NCI-H146 treated with DMSO at 0.1 percent for 48 hours (cell line): ENCODE data around the gene SRRM3.
"Not testable (repeated sequence)": the region's sequence is repeated elsewhere in the genome, so short reads cannot be mapped to it uniquely, and the experiment has no call there.

Experiments
- DNase-seq: peaks from one replicate; lab custom pipeline; 2025; ENCODE audit not compliant: unreplicated experiment; lab: John Stamatoyannopoulos, UW

The SRRM3 gene

DNA sequence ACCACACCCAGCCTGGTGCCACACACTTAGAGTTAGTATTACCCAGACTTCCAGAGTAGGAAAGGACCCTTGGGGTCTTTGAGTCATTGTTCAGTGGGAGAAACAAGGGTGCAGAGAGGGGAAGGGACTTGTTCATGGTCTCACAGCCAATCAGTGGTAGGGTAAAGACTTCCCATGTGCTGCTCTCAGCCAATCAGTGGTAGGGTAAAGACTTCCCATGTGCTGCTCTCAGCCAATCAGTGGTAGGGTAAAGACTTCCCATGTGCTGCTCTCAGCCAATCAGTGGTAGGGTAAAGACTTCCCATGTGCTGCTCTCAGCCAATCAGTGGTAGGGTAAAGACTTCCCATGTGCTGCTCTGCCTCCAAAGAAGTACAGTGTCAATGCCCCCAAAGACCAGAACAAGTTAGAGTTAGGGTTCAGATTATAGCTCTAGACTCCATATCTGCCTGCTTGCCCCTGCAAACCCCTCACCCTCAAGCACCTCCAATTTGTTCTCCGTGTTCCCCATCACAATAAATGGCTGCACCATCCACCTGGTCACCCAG lies 25.3 kb downstream of the SRRM3 start:
- DNase-seq, result not testable (repeated sequence)

DNA sequence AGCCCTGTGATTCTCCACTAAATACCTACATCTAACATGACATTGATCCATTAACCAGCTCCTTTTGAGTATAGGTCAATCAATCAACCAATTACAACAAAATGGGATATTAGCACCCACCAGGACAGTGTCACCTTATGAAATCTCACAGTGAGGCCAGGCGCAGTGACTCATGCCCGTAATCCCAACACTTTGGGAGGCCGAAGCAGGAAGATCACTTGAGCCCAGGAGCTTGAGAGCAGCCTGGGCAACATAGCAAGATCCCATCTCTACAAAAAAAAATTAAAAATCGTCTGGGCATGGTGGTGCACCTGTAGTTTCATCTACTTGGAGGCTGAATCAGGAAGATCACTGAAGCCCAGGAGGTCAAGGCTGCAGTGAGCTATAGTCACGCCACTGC lies 28.5 kb downstream of the SRRM3 start:
- DNase-seq, result no peak

DNA sequence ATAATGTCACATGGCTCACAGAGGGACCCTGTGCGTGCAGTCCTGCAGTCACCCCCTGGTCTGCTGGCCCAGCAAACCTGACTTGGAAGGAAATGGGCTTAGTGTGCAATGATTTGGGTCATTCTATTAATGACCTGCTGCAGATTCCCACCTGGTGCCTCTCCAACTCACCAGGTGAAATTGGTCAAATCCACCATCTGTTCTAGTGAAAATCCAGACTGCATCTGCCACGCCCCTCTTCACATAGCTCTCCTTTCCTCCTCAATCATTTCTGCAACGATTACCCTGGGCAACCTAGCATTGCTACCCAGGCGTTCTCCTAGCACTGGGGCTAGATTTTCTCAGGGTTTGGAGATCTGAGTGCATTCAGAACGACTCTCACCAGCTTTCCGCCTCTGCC lies 29.4 kb downstream of the SRRM3 start:
- no peak for DNase-seq

DNA sequence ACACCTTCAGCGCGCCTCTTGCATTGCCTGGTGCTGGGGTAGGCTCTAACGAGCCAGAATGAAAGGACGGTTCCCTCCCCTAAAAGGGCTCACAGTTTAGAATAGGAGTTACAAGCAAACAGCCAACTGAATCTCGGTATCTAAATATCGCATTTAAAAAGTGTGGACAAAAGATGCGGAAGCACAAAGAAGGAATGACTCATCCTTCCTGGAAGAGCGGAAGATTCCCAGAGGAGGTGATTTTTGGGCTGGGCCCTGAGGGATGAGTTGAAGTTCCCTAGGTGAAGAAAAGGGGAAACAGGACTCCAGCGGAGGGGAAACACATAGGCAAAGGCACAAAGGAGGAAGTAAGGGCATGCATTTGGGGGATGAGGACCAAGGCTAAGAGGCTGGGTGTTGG lies 29.9 kb downstream of the SRRM3 start:
- no peak for DNase-seq

DNA sequence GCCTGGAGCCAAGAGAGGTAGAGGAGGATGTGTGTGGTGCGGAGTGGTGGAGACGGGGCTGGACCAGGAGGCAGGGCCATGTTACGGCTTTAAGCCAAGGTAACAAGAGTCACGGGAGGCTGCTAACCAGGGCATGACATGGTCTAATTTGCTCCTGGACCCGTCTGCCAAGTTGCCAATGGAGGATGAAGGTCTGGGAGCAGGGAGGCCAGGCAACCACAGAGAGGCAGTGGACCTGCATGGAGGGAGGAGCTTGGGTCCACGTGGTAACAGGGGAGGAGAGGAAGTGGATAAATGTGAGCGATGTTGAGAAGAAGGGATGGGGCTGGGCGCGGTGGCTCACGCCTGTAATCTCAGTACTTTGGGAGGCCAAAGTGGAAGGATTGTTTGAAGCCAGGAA lies 31.0 kb downstream of the SRRM3 start:
- DNase-seq, result no peak

DNA sequence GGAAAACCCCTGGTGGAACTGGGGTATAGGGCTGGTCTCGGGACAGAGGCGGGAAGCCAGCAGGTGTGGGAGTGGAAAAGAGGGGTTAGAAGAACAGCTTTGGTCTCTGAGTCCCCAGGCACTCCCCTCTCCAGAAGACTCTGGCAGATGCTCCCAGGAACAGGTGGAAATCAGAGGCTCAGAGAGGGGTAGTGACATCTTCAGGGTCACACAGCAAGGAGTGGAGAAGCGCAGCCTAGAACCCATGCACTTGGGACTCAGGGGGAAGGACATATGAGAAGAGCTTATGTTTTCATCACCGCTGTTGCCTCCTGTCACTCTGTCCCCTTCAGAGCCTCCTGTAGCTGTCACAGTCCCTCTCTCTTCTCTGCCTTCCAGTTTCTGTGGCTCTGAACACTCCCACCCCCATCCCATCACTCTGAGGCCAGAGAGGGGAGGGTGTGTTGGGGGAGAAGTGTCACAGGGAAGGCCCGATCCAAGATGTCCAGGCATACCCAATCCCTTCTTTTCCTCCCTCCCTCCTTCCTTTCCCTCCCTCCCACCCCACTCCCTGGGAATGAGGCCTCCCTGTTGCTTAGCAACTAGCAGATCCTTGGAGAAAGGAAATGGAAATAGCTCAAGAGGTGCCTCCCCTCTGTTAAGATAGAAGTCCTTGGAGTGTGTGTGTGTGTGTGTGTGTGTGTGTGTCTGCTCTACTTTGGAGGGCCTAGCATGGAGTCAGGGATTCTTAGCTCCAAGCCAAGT lies 32.0 kb downstream of the SRRM3 start:
- no peak for DNase-seq

DNA sequence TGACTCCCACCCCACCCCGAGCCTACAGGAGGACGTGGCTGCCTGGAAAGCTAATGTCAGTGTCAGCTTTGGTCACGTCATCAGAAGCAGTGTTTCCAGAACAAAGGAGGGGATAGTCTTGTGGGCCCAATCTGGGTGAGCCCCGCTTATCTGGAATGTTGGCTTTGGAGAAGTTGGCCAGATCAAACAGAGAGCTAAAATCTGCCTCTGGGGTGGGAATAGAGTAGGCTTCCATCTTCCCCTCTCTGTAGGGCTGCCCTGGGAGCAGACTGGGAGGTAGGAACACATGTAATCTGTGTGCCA lies 32.5 kb downstream of the SRRM3 start:
- no peak for DNase-seq

DNA sequence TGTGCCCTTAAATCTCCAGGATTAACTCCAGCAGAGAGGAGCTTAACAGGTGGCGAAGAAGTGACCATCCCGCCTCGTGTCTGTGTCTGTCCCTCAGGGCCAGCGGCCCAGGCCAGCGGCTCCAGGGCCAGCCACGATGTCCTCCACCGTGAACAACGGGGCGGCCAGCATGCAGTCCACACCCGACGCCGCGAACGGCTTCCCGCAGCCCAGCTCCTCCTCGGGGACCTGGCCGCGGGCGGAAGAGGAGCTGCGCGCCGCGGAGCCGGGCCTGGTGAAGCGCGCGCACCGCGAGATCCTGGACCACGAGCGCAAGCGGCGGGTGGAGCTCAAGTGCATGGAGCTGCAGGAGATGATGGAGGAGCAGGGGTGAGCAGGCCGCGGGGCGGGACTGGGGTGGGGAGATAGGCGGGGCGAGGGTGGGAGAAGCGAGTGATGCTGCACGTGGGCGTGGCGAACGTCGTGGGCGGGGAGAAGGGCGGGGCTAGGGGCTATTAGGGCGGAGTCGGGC lies 33.3 kb downstream of the SRRM3 start:
- DNase-seq, result peak; percentile 86

DNA sequence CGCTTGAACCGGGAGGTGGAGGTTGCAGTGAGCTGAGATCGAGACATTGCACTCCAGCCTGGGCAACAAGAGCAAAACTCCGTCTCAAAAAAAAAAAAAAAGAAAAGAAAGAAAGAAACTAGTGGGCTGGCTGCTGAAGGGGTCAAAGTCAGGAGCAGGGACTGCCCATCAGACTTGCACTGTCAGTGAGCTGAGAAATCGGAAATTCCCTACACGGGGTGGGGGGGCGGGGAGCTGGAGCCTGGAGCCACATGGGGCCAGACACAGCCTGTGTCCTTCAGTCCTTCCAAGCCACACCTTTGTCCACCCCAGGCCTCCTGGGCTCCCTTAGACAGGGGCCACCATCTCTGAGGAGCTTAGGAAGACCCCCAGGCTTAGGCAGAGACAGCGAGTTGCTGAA lies 34.5 kb downstream of the SRRM3 start:
- no peak for DNase-seq

DNA sequence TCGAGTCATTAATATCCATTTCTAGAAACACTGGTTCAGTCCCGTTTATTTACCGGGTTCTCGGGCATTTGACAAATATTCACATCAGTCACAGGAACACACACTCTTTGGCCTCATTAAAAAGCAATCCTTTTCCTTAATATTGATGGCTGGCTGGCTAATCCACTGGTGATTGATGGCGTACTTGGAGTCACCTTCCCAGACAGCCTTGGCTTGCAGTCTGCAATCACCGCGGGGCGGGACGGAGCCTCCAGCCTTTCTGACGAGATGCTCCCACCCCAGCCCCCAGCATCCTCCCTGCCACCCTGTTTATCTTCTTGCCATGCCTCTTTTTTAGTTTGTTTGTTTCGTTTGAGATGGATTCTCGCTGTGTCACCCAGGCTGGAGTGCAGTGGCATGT lies 36.6 kb downstream of the SRRM3 start:
- DNase-seq, result no peak

DNA sequence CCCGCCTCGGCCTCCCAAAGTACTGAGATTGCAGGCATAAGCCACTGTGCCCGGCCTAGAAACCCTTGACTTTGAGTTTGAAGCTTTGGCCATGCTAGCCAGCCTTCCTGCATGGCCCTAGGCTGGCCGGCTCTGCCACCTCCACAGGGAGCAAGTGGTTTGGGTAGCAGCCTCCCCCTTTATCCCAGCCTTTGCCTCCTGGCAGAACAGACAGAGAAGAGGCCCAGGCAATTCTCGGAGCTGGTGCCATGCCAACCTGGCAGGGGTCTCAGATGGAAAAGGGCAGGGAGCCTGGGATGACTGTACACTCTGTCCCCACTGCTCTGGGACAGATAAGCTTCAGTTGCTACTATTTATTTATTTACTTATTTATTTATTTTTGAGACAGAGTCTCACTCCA lies 39.4 kb downstream of the SRRM3 start:
- DNase-seq, result no peak

DNA sequence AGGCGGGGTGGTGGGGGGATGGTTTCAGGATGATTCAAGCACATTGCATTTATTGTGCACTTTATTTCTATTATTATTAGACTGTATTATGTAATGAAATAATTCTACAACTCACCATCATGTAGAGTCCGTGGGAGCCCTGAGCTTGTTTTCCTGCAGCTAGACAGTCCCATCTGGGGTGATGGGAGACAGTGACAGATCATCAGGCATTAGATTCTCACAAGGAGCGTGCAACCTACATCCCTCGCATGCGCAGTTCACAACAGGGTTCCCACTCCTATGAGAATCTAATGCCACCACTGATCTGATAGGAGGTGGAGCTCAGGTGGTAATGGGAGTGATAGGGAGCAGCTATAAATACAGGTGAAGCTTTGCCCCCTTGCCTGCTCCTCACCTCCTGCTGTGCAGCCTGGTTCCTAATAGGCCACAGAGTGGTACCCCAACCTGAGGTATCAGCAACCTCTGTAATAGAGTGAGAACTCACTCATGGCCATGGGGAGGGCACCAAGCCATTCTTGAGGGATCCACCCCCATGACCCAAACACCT lies 40.9 kb downstream of the SRRM3 start:
- DNase-seq, result not testable (repeated sequence)

DNA sequence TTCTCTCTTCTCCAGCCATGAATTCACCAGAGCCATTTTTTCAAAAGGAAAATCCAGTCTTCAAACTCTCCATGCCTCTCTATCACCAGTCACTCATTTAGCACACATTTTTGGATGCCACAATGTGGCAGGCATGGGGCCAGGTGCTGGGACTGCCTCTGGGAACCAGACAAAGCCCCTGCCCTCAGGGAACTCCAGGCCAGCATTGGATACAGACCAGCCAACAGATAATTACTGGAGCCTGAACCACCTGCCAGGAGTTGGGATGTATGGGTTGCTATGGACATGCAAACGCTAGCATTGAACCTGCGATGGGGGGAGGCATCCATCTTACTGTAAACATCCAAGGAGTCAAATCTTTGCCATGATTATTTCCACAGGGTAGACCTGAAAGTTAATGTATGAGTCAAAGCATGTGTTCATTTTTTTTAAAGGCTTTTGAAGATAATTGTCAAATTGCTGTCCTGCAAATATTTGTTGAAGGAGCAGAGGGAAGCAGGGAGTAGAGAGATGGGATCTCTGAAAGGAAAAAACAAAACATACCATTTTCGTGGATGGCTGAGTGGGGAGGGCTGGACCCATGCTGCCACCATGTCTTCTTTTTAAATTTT lies 43.2 kb downstream of the SRRM3 start:
- peak; percentile 98 for DNase-seq

DNA sequence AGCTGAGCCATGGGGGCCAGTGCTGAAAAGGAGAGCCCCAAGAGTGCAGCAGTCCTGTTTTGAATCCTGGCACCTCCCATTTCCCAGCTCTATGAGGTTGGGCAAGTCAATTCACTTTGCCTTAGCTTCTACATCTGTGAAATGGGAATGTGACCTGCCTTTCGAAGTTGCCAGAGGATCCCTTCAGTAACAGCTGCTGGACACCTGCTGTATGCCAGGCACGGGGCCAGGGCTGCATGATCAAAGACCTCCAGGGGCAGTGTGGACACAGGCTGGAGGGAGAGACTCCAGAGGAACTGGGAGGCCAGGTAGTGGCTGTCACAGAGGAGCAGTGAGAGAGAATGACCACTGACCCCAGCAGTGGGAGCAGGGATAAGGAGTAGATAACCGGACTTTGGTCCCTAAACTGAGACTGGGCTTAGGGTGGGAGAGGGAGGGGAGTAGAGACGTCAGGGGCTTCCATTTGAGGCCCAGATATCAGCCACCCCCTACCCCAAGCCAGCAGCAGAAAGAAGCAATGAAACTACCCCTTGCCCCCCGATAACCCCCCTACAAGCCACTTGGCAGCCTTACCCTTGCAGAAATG lies 45.2 kb downstream of the SRRM3 start:
- no peak for DNase-seq

DNA sequence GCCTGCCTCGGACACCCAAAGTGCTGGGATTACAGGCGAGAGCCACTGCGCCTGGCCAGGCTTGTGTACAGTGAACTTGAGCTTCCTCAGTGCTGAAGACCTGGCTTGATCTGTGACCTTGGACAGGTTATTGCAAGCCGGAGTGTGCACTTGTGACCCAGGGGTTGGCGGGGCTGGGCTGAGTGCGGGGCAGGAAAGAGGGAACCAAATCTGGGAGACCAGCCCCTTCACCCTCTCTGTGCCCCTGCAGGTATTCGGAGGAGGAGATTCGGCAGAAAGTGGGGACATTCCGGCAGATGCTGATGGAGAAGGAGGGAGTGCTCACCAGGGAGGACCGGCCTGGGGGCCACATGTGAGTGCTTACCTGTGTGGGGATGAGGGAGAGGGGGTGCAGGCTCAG lies 46.2 kb downstream of the SRRM3 start:
- no peak for DNase-seq

DNA sequence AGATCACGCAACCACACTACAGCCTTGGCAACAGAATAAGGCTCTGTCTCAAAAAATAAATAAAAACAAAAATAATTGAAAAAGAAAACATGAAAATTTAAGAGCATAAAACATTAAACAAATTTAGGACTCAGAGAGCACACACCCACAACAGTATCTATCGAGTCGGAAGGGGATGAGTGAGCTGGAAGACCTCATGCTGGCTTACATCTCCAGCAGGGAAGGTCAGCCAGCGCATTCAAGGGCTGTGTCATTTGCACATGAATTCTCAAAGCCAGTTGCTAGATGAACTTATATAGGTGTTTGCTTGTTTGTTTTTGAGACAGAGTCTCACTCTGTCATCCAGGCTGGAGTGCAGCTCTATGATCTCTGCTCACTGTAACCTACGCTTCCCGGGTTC lies 50.3 kb downstream of the SRRM3 start:
- no peak for DNase-seq

DNA sequence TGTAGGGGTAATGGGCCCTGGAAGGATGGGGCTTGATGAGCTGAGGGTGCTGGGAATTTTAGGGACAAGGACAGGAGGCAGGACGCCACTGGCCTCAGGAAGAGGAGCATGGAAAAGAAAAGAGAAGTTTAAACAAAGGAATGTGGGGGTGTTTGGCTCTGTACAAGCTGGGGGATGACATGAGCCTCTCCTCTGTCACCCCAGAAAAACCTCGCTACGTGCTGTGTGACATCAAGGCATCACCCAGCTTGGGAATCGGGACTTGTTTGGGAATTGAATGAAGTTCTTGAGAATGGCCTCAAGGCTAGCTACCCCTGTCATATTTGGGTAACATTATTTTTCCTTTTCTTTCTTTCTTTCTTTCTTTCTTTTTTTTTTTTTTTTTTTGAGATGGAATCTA lies 53.1 kb downstream of the SRRM3 start:
- DNase-seq, result no peak

DNA sequence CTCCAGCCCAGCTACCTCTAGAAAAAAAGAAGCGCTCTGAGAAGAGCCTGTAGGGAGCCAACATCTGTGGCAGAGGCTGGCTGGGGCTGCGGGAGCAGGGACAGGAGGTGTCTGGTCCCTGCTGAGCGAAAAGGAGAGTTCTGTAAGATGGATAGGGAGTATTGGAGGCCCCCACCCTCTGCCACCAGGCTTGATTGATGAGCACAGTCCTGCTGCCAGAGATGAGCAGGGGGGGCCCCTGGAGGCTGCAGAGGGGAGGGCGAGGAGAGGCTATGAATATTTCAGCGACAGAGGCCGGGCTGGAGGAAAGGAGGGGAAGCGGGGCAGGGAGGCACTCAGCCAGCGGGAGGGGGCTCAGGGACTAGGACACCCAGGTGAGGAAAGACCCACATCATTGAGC lies 56.3 kb downstream of the SRRM3 start:
- DNase-seq, result no peak

DNA sequence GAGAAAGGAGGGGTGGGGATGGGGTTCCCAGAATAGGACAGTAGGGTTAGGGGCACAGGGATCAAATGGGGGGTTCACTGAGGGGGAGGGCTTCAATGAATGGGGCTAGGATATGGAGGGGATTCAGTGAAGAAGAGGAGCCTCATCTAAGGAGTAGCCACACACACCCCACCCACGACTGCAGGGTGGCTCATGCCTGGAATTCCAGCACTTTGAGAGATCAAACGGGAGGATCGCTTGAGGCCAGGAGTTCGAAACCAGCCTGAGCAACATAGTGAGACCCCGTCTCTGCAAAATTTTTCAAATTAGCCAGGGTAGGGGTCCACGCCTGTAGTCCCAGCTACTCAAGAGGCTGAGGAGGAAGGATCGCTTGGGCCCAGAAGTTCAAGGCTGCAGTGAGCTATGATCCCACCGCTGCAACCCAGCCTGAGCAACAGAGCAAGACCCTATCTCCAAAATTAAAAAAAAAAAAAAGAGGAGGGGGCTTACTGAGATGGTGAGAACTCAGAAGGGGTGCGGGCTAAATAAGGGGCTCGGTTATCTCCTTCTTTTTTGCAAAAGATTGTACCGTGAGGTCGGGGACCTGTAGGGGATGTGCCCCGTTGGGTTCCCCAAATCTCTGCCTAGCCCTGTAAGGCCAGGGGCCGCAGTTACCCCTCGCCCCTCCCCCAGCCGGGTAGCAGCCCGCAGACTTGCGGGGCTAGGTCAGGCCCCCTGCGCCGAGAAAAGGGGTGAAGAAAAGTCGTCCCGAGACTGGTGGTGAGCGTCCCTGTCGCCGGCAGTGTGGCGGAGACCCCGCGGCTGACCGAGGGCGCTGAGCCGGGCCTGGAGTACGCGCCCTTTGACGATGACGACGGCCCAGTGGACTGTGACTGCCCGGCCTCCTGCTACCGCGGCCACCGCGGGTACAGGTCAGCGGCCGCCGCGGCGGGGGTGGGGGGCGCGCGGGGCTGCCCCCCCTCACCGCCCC lies 57.7 kb downstream of the SRRM3 start:
- peak; percentile 35 for DNase-seq

DNA sequence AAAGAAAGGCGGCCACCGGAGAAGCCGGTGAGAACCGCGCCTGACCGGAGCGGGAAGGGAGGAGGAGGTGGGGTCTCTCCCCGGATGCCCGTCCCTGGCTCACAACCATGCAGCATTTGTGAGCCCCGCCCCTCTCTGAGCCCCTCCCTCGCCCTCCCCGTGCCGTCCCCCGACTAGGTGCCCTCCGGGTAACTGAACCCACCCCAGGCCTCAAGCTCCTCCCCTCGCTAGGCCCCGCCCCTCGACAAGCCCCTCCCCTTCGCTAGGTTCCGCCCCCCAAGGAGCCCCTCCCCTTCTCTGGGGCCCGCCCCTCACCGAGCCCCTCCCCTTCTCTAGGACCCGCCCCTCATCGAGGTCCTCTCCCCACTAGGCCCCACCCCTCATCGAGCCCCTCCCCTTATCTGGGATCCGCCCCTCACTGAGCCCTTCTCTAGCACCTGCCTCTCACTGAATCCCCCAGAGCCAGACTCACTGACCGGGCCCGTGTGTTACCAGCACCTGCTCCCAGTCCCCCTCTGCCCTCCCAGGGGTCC lies 58.5 kb downstream of the SRRM3 start:
- DNase-seq, result peak; percentile 86

DNA sequence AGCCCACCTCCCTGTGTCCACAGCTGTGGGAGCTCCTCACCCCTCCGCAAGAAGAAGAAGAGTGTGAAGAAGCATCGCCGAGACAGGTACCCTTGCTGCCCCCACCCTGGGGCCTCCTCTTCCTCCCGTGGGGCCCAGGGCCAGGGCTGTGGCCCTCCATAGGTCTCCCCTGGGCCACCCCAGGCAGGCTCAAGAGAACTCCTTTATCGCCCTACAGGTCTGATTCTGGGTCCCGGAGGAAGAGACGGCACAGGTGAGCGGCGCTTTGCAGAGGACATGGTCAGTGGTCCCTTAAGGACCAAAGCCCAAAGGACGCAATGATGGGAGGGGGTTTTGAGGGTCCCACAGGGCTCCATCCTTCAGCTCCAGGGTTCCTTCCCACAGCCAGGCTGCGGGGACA lies 59.6 kb downstream of the SRRM3 start:
- DNase-seq, result no peak
